OCI-M2 (cell line): ENCODE results near the gene SPATA33.
"Not testable (repeated sequence)": the region's sequence is repeated elsewhere in the genome, so short reads cannot be mapped to it uniquely, and the experiment has no call there.

Experiments used
- DNase-seq: peaks from one replicate; lab custom pipeline; 2025; ENCODE audit not compliant: unreplicated experiment; lab: John Stamatoyannopoulos, UW

The SPATA33 gene

GRCh38 chr16:89658221-89658879 lies 714 bp downstream of the SPATA33 start:
- no peak for DNase-seq

- no peak for DNase-seq
Measured at GRCh38 chr16:89660146-89660545, 2.5 kb downstream of the SPATA33 start.

- no peak for DNase-seq
Measured at GRCh38 chr16:89661215-89661614, 3.6 kb downstream of the SPATA33 start.

GRCh38 chr16:89664238-89664637 lies 6.6 kb downstream of the SPATA33 start:
- not testable (repeated sequence) for DNase-seq

- not testable (repeated sequence) for DNase-seq
Measured at GRCh38 chr16:89667000-89667399, 9.4 kb downstream of the SPATA33 start.

GRCh38 chr16:89667633-89668032 lies 10.0 kb downstream of the SPATA33 start:
- DNase-seq: no peak

- DNase-seq: no peak
Measured at GRCh38 chr16:89668790-89669158, 11.1 kb downstream of the SPATA33 start.

GRCh38 chr16:89669755-89670154 lies 12.1 kb downstream of the SPATA33 start:
- no peak for DNase-seq

- no peak for DNase-seq
Measured at GRCh38 chr16:89670496-89671431, 13.1 kb downstream of the SPATA33 start.

GRCh38 chr16:89671565-89671964 lies 13.9 kb downstream of the SPATA33 start:
- not testable (repeated sequence) for DNase-seq

- no peak for DNase-seq
Measured at GRCh38 chr16:89672177-89672941, 14.7 kb downstream of the SPATA33 start.

- DNase-seq: no peak
Measured at GRCh38 chr16:89678258-89678657, 20.6 kb downstream of the SPATA33 start.

- DNase-seq: no peak
Measured at GRCh38 chr16:89685916-89686315, 28.3 kb downstream of the SPATA33 start.

GRCh38 chr16:89686520-89687091 lies 29.0 kb downstream of the SPATA33 start, which contains the start of gene CDK10:
TSS of gene CDK10 (plus strand) at chr16:89686689. CDS start at chr16:89686711, 22 bp downstream.
- DNase-seq: peak; percentile 45

- no peak for DNase-seq
Measured at GRCh38 chr16:89687092-89687940, 29.7 kb downstream of the SPATA33 start.

- no peak for DNase-seq
Measured at GRCh38 chr16:89688395-89688794, 30.8 kb downstream of the SPATA33 start.

- no peak for DNase-seq
Measured at GRCh38 chr16:89689142-89689541, 31.5 kb downstream of the SPATA33 start.

- DNase-seq: not testable (repeated sequence)
Measured at GRCh38 chr16:89689621-89690020, 32.0 kb downstream of the SPATA33 start.

GRCh38 chr16:89690392-89690901 lies 32.8 kb downstream of the SPATA33 start:
- no peak for DNase-seq
